K562 (cell line): ENCODE measurements around the gene USP28. TPM values are rescaled to one million over a fixed set of nuclear protein-coding genes. Genes with fewer than 3 reads are reported as not detected.

Source experiments
- CCNT2 ChIP-seq: IDR thresholded peaks from 2 replicates; pipeline ENCODE4 v1.6.1; 2011; ENCODE audit warnings: borderline replicate concordance, low read depth, mild to moderate bottlenecking, moderate library complexity, mixed read lengths, low read length; ENCODE audit not compliant: insufficient read length; ENCODE audit errors: extremely low read depth
- CEBPG ChIP-seq, 3 experiments: fragments of 200-800 bp in 1 of 3; sonication (Bioruptor generic) in 1 of 3; sonication (generic) in 1 of 3; formaldehyde crosslinking in 1 of 3; IDR thresholded peaks in 2 of 3; conservative IDR thresholded peaks in 1 of 3; 2 replicates each; pipeline versions ENCODE4 v1.6.1 to v1.8.0; 2016 to 2022; ENCODE audit warnings: missing compliant biosample characterization in 2 of 3, missing genetic modification characterization in 2 of 3, mild to moderate bottlenecking in 1 of 3, missing genetic modification reagents in 1 of 3
- E2F4 ChIP-seq: sonication (generic); formaldehyde crosslinking; IDR thresholded peaks from 2 replicates; pipeline ENCODE4 v1.8.0; 2022; ENCODE audit warnings: mild to moderate bottlenecking, low read depth, missing genetic modification reagents
- EZH2 ChIP-seq: IDR thresholded peaks from 2 replicates; pipeline ENCODE4 v1.6.1; 2012; ENCODE audit warnings: low read depth, mild to moderate bottlenecking, inconsistent platforms, low read length, borderline replicate concordance
- NR2C1 ChIP-seq, 2 experiments: fragments of 450-650 bp; IDR thresholded peaks; 2 replicates each; pipeline ENCODE4 v1.6.1; 2017; ENCODE audit warnings: mild to moderate bottlenecking in 2 of 2, antibody characterized with exemption in 1 of 2, inconsistent platforms in 1 of 2, missing compliant biosample characterization in 1 of 2, missing genetic modification characterization in 1 of 2
- PCBP2 ChIP-seq: fragments of 200-400 bp; formaldehyde crosslinking; IDR thresholded peaks from 2 replicates; pipeline ENCODE4 v1.6.1; 2018; ENCODE audit warnings: low read length, low read depth, mild to moderate bottlenecking, moderate library complexity; ENCODE audit not compliant: poor library complexity, severe bottlenecking
- RHOXF2B ChIP-seq: fragments of 250-450 bp; sonication (Bioruptor Pico); conservative IDR thresholded peaks from 2 replicates; pipeline ENCODE4 v1.5.1; 2021
- TRIM24 ChIP-seq, 2 experiments: fragments of 450-650 bp; IDR thresholded peaks; 2 replicates each; pipeline ENCODE4 v1.6.1; 2016
- ZNF212 ChIP-seq: fragments of 450-650 bp; formaldehyde crosslinking; IDR thresholded peaks from 2 replicates; pipeline ENCODE4 v1.4.0; 2020; ENCODE audit warnings: mild to moderate bottlenecking
- ZNF282 ChIP-seq: sonication (generic); formaldehyde crosslinking; IDR thresholded peaks from 2 replicates; pipeline ENCODE4 v1.8.1; 2023; ENCODE audit warnings: missing genetic modification reagents
- polyA plus RNA-seq, 8 experiments: library from polyadenylated mRNA; depleted of rRNA in 4 of 8; stranded (reverse) in 5 of 8; unstranded in 3 of 8; fragments of >200 nt; fragmentation: Nextera tagmentation in 2 of 8; fragmentation: Illumina TruSeq in 1 of 8; extraction: Ambion mirVana in 2 of 8; extraction: Trizol in 1 of 8; gene quantifications; 2 replicates each; pipeline versions ENCODE4 v1.2.1 to v1.2.3, GENCODE V29; 2011 to 2014; ENCODE audit warnings: inconsistent platforms in 1 of 8, missing spikeins in 1 of 8
- total RNA-seq, 7 experiments: library from RNA; depleted of rRNA in 6 of 7; stranded (reverse); fragments of >200 nt in 6 of 7; fragmentation: Illumina TruSeq in 2 of 7; extraction: Trizol in 2 of 7; gene quantifications; 2 replicates each; pipeline versions ENCODE4 v1.2.1 to v1.2.3, GENCODE V29; 2011 to 2021; ENCODE audit warnings: low replicate concordance in 1 of 7
- TF ChIP-seq, protein P1 (sequence below), 2 experiments: fragments of 450-650 bp; formaldehyde crosslinking in 1 of 2; IDR thresholded peaks; 2 replicates each; pipeline versions ENCODE4 v1.4.0 to v1.6.1; 2014 to 2020; ENCODE audit warnings: mild to moderate bottlenecking in 2 of 2, borderline replicate concordance in 1 of 2, low read depth in 1 of 2
- TF ChIP-seq, protein P2 (sequence below): sonication (generic); formaldehyde crosslinking; IDR thresholded peaks from 2 replicates; pipeline ENCODE4 v1.8.0; 2022; ENCODE audit warnings: mild to moderate bottlenecking, missing genetic modification reagents
- TF ChIP-seq, protein P3 (sequence below): fragments of 450-650 bp; IDR thresholded peaks from 2 replicates; pipeline ENCODE4 v1.6.1; 2016; ENCODE audit warnings: borderline replicate concordance

Gene USP28
- total and polyA plus RNA-seq, 9 of the 15 experiments (the other 6 are each of a cell fraction or from before 2014, with no cell fraction given): 3.7 to 42.7 (median 20.3) TPM

GRCh38 chr11:113773416-113774173, 101.8 kb downstream of the USP28 start, which contains the start of gene ZW10 (continued):
- TF ChIP-seq, protein P1, sequence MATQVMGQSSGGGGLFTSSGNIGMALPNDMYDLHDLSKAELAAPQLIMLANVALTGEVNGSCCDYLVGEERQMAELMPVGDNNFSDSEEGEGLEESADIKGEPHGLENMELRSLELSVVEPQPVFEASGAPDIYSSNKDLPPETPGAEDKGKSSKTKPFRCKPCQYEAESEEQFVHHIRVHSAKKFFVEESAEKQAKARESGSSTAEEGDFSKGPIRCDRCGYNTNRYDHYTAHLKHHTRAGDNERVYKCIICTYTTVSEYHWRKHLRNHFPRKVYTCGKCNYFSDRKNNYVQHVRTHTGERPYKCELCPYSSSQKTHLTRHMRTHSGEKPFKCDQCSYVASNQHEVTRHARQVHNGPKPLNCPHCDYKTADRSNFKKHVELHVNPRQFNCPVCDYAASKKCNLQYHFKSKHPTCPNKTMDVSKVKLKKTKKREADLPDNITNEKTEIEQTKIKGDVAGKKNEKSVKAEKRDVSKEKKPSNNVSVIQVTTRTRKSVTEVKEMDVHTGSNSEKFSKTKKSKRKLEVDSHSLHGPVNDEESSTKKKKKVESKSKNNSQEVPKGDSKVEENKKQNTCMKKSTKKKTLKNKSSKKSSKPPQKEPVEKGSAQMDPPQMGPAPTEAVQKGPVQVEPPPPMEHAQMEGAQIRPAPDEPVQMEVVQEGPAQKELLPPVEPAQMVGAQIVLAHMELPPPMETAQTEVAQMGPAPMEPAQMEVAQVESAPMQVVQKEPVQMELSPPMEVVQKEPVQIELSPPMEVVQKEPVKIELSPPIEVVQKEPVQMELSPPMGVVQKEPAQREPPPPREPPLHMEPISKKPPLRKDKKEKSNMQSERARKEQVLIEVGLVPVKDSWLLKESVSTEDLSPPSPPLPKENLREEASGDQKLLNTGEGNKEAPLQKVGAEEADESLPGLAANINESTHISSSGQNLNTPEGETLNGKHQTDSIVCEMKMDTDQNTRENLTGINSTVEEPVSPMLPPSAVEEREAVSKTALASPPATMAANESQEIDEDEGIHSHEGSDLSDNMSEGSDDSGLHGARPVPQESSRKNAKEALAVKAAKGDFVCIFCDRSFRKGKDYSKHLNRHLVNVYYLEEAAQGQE (IDR thresholded peaks at IDR 0.05; ENCODE audit: borderline replicate concordance): no peak
- TF ChIP-seq, protein P1 (CRISPR knock-in tag; IDR thresholded peaks at IDR 0.05; ENCODE audit: low read depth): no peak
- TF ChIP-seq, protein P2, sequence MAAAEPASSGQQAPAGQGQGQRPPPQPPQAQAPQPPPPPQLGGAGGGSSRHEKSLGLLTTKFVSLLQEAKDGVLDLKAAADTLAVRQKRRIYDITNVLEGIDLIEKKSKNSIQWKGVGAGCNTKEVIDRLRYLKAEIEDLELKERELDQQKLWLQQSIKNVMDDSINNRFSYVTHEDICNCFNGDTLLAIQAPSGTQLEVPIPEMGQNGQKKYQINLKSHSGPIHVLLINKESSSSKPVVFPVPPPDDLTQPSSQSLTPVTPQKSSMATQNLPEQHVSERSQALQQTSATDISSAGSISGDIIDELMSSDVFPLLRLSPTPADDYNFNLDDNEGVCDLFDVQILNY (CRISPR knock-in tag): no peak
- TF ChIP-seq, protein P3, sequence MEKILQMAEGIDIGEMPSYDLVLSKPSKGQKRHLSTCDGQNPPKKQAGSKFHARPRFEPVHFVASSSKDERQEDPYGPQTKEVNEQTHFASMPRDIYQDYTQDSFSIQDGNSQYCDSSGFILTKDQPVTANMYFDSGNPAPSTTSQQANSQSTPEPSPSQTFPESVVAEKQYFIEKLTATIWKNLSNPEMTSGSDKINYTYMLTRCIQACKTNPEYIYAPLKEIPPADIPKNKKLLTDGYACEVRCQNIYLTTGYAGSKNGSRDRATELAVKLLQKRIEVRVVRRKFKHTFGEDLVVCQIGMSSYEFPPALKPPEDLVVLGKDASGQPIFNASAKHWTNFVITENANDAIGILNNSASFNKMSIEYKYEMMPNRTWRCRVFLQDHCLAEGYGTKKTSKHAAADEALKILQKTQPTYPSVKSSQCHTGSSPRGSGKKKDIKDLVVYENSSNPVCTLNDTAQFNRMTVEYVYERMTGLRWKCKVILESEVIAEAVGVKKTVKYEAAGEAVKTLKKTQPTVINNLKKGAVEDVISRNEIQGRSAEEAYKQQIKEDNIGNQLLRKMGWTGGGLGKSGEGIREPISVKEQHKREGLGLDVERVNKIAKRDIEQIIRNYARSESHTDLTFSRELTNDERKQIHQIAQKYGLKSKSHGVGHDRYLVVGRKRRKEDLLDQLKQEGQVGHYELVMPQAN: peak; percentile 70; the same call in 1 of the 2 replicates
- TF ChIP-seq EZH2: no peak
- no peak for TF ChIP-seq ZNF212 (CRISPR knock-in tag)
- no peak for TF ChIP-seq ZNF282
- no peak for TF ChIP-seq PCBP2
- no peak; the same call in 1 of the 2 replicates for TF ChIP-seq CEBPG (CRISPR knock-in tag; IDR thresholded peaks at IDR 0.05)
- no peak; a peak in 2 of 4 replicates for TF ChIP-seq CEBPG (tag; conservative IDR thresholded peaks at IDR 0.05 in 1 of 2, IDR thresholded peaks at IDR 0.05 in 1 of 2)
- TF ChIP-seq TRIM24 (IDR thresholded peaks at IDR 0.05): no peak
- no peak for TF ChIP-seq RHOXF2B (CRISPR knock-in tag)
- TF ChIP-seq E2F4 (CRISPR knock-in tag): no peak
- TF ChIP-seq CCNT2: peak; percentile 29
- TF ChIP-seq NR2C1 (IDR thresholded peaks at IDR 0.05): peak; percentile 50
- TF ChIP-seq NR2C1 (tag; IDR thresholded peaks at IDR 0.05): peak; percentile 85
